Natural killer cell (primary cell): ENCODE measurements around the gene GIPR. TPM values are rescaled to one million over a fixed set of nuclear protein-coding genes. Genes with fewer than 3 reads are reported as not detected.

Source experiments
- ATAC-seq, 3 donors: fragments of 150-1000 bp in 2 of 3; fragments of 200-7000 bp in 1 of 3; cut with Tn5 transposase; 1 replicate in 1 of 3; 2 replicates in 2 of 3; pipeline ENCODE4 v1.10.0; 2021; ENCODE audit warnings: mild to moderate bottlenecking in 2 of 3, moderate library complexity in 2 of 3
- DNase-seq, 2 donors: peaks; one replicate each; pipeline versions ENCODE4 v3.0.0 to v3.0.0-alpha.2; 2013 to 2021; ENCODE audit warnings: mixed read lengths in 1 of 2
- H3K27ac ChIP-seq: one replicate; pipeline ENCODE4 v1.5.1; 2013; ENCODE audit warnings: mild to moderate bottlenecking, low read length
- H3K27me3 ChIP-seq: one replicate; pipeline ENCODE4 v1.6.1; 2013; ENCODE audit warnings: low read length; ENCODE audit not compliant: control insufficient read depth, insufficient read depth
- H3K36me3 ChIP-seq: one replicate; pipeline ENCODE4 v1.6.1; 2013; ENCODE audit warnings: low read length; ENCODE audit not compliant: control insufficient read depth, insufficient read depth
- H3K4me1 ChIP-seq: one replicate; pipeline ENCODE4 v1.6.1; 2013; ENCODE audit warnings: low read length; ENCODE audit not compliant: control insufficient read depth, insufficient read depth
- H3K4me3 ChIP-seq: one replicate; pipeline ENCODE4 v1.5.1; 2013; ENCODE audit warnings: low read length
- H3K9me3 ChIP-seq: one replicate; pipeline ENCODE4 v1.6.1; 2013; ENCODE audit warnings: low read length; ENCODE audit not compliant: control insufficient read depth, insufficient read depth
- H3K27ac Mint-ChIP-seq, 2 donors: one replicate each; pipeline ENCODE4 v1.8.0; 2022; ENCODE audit warnings: mild to moderate bottlenecking in 2 of 2, mixed read lengths in 2 of 2, moderate library complexity in 1 of 2
- H3K27me3 Mint-ChIP-seq, 2 donors: one replicate each; pipeline ENCODE4 v1.8.0; 2022; ENCODE audit warnings: low read depth in 2 of 2, mixed read lengths in 2 of 2
- H3K36me3 Mint-ChIP-seq: one replicate; pipeline ENCODE4 v1.8.0; 2022; ENCODE audit warnings: mixed read lengths
- H3K4me1 Mint-ChIP-seq, 2 donors: one replicate each; pipeline ENCODE4 v1.8.0; 2022; ENCODE audit warnings: mixed read lengths in 2 of 2
- H3K4me3 Mint-ChIP-seq: one replicate; pipeline ENCODE4 v1.8.0; 2022; ENCODE audit warnings: mild to moderate bottlenecking, moderate library complexity, mixed read lengths
- H3K9me3 Mint-ChIP-seq, 2 donors: one replicate each; pipeline ENCODE4 v1.8.0; 2022; ENCODE audit warnings: mixed read lengths in 2 of 2
- CTCF ChIP-seq: fragments of 200-600 bp; IDR thresholded peaks from one replicate; pipeline ENCODE4 v1.8.0; 2022; ENCODE audit warnings: antibody characterized with exemption
- WGBS: methylation state at CpG from one replicate; pipeline ENCODE4 v1.1.7; 2013; ENCODE audit warnings: missing lambda C conversion rate; ENCODE audit not compliant: insufficient coverage; 5-methylcytosine and 5-hydroxymethylcytosine counted together
- intact Hi-C: fragments of 100-400 bp; cut with micrococcal nuclease; formaldehyde crosslinking; loops from one replicate; pipeline ENCODE4 v1.14.2; 2022
- total RNA-seq, 4 donors: library from RNA; stranded (reverse); fragments of 120-200 nt in 1 of 4; gene quantifications; one replicate each; pipeline versions ENCODE4 v1.2.3 to v1.2.4, GENCODE V29; 2013 to 2022

GIPR gene
- total RNA-seq, 3 donors from 2014 or later (not counting 1 experiment from before 2014, with no cell fraction given), result 20.7 to 24.5 (median 21.5) TPM

- no peak for TF ChIP-seq CTCF
- no peaks in the 10 kb centered on the region for H3K9me3 Mint-ChIP-seq
- no peaks in the 10 kb centered on the region for H3K27me3 Mint-ChIP-seq
- Histone ChIP-seq H3K4me3 (no peak overlapping the region), H3K9me3 (no peaks in the 10 kb centered on the region), H3K27ac (no peak overlapping the region), H3K27me3 (no peaks in the 10 kb centered on the region), H3K4me1 (no peaks in the 10 kb centered on the region), H3K36me3 (peaks cover 7% of the 10 kb centered on the region)
- intact Hi-C loops, result no loop called here
- H3K4me1 Mint-ChIP-seq, result peaks cover 0 to 5% of the 10 kb centered on the region in 2 donors
- H3K36me3 Mint-ChIP-seq, result no peaks in the 10 kb centered on the region
- H3K4me3 Mint-ChIP-seq, result no peak overlapping the region
- no peak overlapping the region for H3K27ac Mint-ChIP-seq
- 32% methylated on average over 7 of the region's 7 CpGs for WGBS
- no peak for ATAC-seq
- DNase-seq, result no peak
Observed at GRCh38 chr19:45701676-45702075, 33.7 kb downstream of the GIPR start.

- H3K27ac ChIP-seq, result no peak overlapping the region
- no peak overlapping the region for H3K27ac Mint-ChIP-seq
- no peak for ATAC-seq
- intact Hi-C loops, result no loop called here
- no peak overlapping the region for H3K4me3 Mint-ChIP-seq
- H3K36me3 ChIP-seq, result peaks cover 7% of the 10 kb centered on the region
- no peaks in the 10 kb centered on the region for H3K27me3 ChIP-seq
- DNase-seq, result no peak
- no peaks in the 10 kb centered on the region for H3K36me3 Mint-ChIP-seq
- 98% methylated on average over 9 of the region's 9 CpGs for WGBS
- no peak for TF ChIP-seq CTCF
- H3K9me3 ChIP-seq, result no peaks in the 10 kb centered on the region
- no peaks in the 10 kb centered on the region for H3K9me3 Mint-ChIP-seq
- H3K4me1 ChIP-seq, result no peaks in the 10 kb centered on the region
- no peaks in the 10 kb centered on the region for H3K27me3 Mint-ChIP-seq
- peaks cover 4 to 5% of the 10 kb centered on the region in 2 donors for H3K4me1 Mint-ChIP-seq
- H3K4me3 ChIP-seq, result no peak overlapping the region
Observed at GRCh38 chr19:45705115-45705514, 37.1 kb downstream of the GIPR start.

- no peak overlapping the region for H3K4me3 Mint-ChIP-seq
- no peaks in the 10 kb centered on the region for H3K27me3 Mint-ChIP-seq
- no peak for TF ChIP-seq CTCF
- H3K27ac ChIP-seq, result no peak overlapping the region
- no peak for DNase-seq
- no peak for ATAC-seq
- no peak overlapping the region for H3K27ac Mint-ChIP-seq
- peaks cover 8% of the 10 kb centered on the region for H3K36me3 ChIP-seq
- H3K27me3 ChIP-seq, result no peaks in the 10 kb centered on the region
- no peak overlapping the region for H3K4me3 ChIP-seq
- no peaks in the 10 kb centered on the region for H3K9me3 ChIP-seq
- no peaks in the 10 kb centered on the region for H3K9me3 Mint-ChIP-seq
- H3K4me1 ChIP-seq, result no peaks in the 10 kb centered on the region
- no peaks in the 10 kb centered on the region for H3K36me3 Mint-ChIP-seq
- WGBS, result 95% methylated on average over 11 of the region's 12 CpGs
- H3K4me1 Mint-ChIP-seq, result peaks cover 4 to 11% of the 10 kb centered on the region in 2 donors
- intact Hi-C loops, result no loop called here
Observed at GRCh38 chr19:45705710-45706415, 37.8 kb downstream of the GIPR start.
